H1 (cell line): ENCODE measurements around the gene NRDE2. TPM values are rescaled to one million over a fixed set of nuclear protein-coding genes. Genes with fewer than 3 reads are reported as not detected.
A peak's percentile ranks its signal among the peaks of the same experiment; 100 is the strongest.

Source experiments
- CTCF ChIA-PET: fragments of 300-600 bp; sonication (Branson Sonifier 250); formaldehyde crosslinking; loops from one replicate; lab custom pipeline; 2021; ENCODE audit not compliant: partially characterized antibody; lab: Charles Lee
- POLR2A ChIA-PET: fragments of 300-600 bp; sonication (Branson Sonifier 250); formaldehyde crosslinking; loops from one replicate; lab custom pipeline; 2021; ENCODE audit warnings: inconsistent platforms; ENCODE audit not compliant: partially characterized antibody; lab: Charles Lee
- DNase-seq, 2 experiments: peaks; one replicate each; pipeline versions ENCODE4 v3.0.0 to v3.0.0-alpha.2; 2010 to 2022; ENCODE audit warnings: low spot score in 2 of 2, low read depth in 1 of 2, mixed read lengths in 1 of 2
- FAIRE-seq: peaks from 2 replicates; lab custom pipeline; 2011; peaks lifted over from hg19 to GRCh38; lab: Jason Lieb, UNC
- H2AFZ ChIP-seq: 2 replicates; pipeline ENCODE4 v1.8.1; 2012; ENCODE audit warnings: low read length, inconsistent platforms
- H2AK5ac ChIP-seq: 2 replicates; pipeline ENCODE4 v1.6.1; 2013; ENCODE audit warnings: low read depth, low read length
- H2BK120ac ChIP-seq: replicated peaks from 2 replicates; pipeline ENCODE3; 2013; ENCODE audit warnings: low read depth, low read length, inconsistent platforms
- H2BK12ac ChIP-seq: 2 replicates; pipeline ENCODE4 v1.6.1; 2013; ENCODE audit warnings: low read depth, low read length
- H2BK15ac ChIP-seq: 2 replicates; pipeline ENCODE4 v1.6.1; 2013; ENCODE audit warnings: low read length
- H2BK20ac ChIP-seq: 2 replicates; pipeline ENCODE4 v1.6.1; 2013; ENCODE audit warnings: low read length
- H2BK5ac ChIP-seq: 2 replicates; pipeline ENCODE4 v1.6.1; 2013; ENCODE audit warnings: low read depth, low read length
- H3K14ac ChIP-seq: 2 replicates; pipeline ENCODE4 v1.6.1; 2013; ENCODE audit warnings: inconsistent platforms; ENCODE audit not compliant: insufficient read length
- H3K18ac ChIP-seq: 2 replicates; pipeline ENCODE4 v1.6.1; 2013; ENCODE audit warnings: low read length; ENCODE audit errors: extremely low read depth
- H3K23ac ChIP-seq: 2 replicates; pipeline ENCODE4 v1.6.1; 2013; ENCODE audit warnings: inconsistent platforms; ENCODE audit not compliant: insufficient read length
- H3K23me2 ChIP-seq: 2 replicates; pipeline ENCODE4 v1.6.1; 2013; ENCODE audit warnings: low read depth, low read length
- H3K27ac ChIP-seq: 2 replicates; pipeline ENCODE4 v1.6.1; 2011; ENCODE audit warnings: low read depth, low read length, inconsistent platforms
- H3K27me3 ChIP-seq, 4 experiments: replicated peaks in 1 of 4; 1 replicate in 1 of 4; 2 replicates in 3 of 4; pipeline versions ENCODE4 v1.6.1 to v1.8.1; 2011 to 2013; ENCODE audit warnings: low read length in 3 of 4, mild to moderate bottlenecking in 3 of 4, inconsistent platforms in 2 of 4, mixed read lengths in 2 of 4, moderate library complexity in 1 of 4; ENCODE audit not compliant: control insufficient read depth in 3 of 4, insufficient read depth in 3 of 4; ENCODE audit errors: extremely low read depth in 1 of 4
- H3K36me3 ChIP-seq, 4 experiments: 2 replicates each; pipeline versions ENCODE4 v1.6.1 to v1.8.1; 2011 to 2013; ENCODE audit warnings: mild to moderate bottlenecking in 4 of 4, low read length in 3 of 4, moderate library complexity in 2 of 4, control low read depth in 1 of 4, inconsistent platforms in 1 of 4; ENCODE audit not compliant: insufficient read depth in 4 of 4, control insufficient read depth in 2 of 4
- H3K4ac ChIP-seq: replicated peaks from 2 replicates; pipeline ENCODE3; 2013; ENCODE audit warnings: low read length, low read depth, mixed read lengths, inconsistent platforms; ENCODE audit not compliant: insufficient read length
- H3K4me1 ChIP-seq, 4 experiments: replicated peaks in 1 of 4; 1 replicate in 1 of 4; 2 replicates in 3 of 4; pipeline versions ENCODE4 v1.6.1 to v1.8.1; 2011 to 2013; ENCODE audit warnings: low read length in 3 of 4, inconsistent platforms in 2 of 4, mixed read lengths in 1 of 4; ENCODE audit not compliant: insufficient read depth in 4 of 4, control insufficient read depth in 3 of 4
- H3K4me2 ChIP-seq, 2 experiments: 2 replicates each; pipeline versions ENCODE4 v1.6.1 to v1.8.1; 2011 to 2013; ENCODE audit warnings: low read depth in 2 of 2, low read length in 2 of 2, control low read depth in 1 of 2, inconsistent platforms in 1 of 2, mild to moderate bottlenecking in 1 of 2; ENCODE audit not compliant: insufficient read depth in 1 of 2
- H3K4me3 ChIP-seq, 4 experiments: fragments of 200-600, 300-600 bp in 1 of 4; sonication (generic), shearing (Covaris generic), sonication (Bioruptor Twin) in 1 of 4; 2 replicates each; pipeline versions ENCODE4 v1.5.1 to v1.8.1; 2011 to 2016; ENCODE audit warnings: low read length in 4 of 4, low read depth in 3 of 4, control low read depth in 2 of 4, inconsistent platforms in 2 of 4, mild to moderate bottlenecking in 2 of 4, mixed read lengths in 1 of 4, moderate library complexity in 1 of 4; ENCODE audit not compliant: insufficient read depth in 2 of 4; ENCODE audit errors: extremely low read depth in 1 of 4
- H3K56ac ChIP-seq: replicated peaks from 2 replicates; pipeline ENCODE3; 2013; ENCODE audit warnings: low read depth, mild to moderate bottlenecking, mixed read lengths, low read length, inconsistent platforms; ENCODE audit not compliant: insufficient read length
- H3K79me1 ChIP-seq: 2 replicates; pipeline ENCODE4 v1.6.1; 2013; ENCODE audit warnings: low read depth, low read length, control low read depth
- H3K79me2 ChIP-seq, 2 experiments: 2 replicates each; pipeline versions ENCODE4 v1.6.1 to v1.8.1; 2012 to 2013; ENCODE audit warnings: low read length in 2 of 2, mild to moderate bottlenecking in 2 of 2, inconsistent platforms in 1 of 2; ENCODE audit not compliant: insufficient read depth in 2 of 2, control insufficient read depth in 1 of 2
- H3K9ac ChIP-seq, 4 experiments: replicated peaks in 1 of 4; 1 replicate in 1 of 4; 2 replicates in 3 of 4; pipeline versions ENCODE4 v1.6.1 to v1.8.1; 2011 to 2013; ENCODE audit warnings: low read depth in 3 of 4, low read length in 3 of 4, control low read depth in 2 of 4, mild to moderate bottlenecking in 2 of 4, moderate library complexity in 2 of 4, inconsistent platforms in 1 of 4; ENCODE audit errors: extremely low read depth in 1 of 4
- H3K9me3 ChIP-seq, 2 experiments: 2 replicates each; pipeline versions ENCODE4 v1.6.1 to v1.8.1; 2012 to 2013; ENCODE audit warnings: mild to moderate bottlenecking in 2 of 2, moderate library complexity in 2 of 2, control low read depth in 1 of 2, inconsistent platforms in 1 of 2, low read depth in 1 of 2, low read length in 1 of 2, mixed read lengths in 1 of 2; ENCODE audit not compliant: insufficient read depth in 2 of 2
- H4K20me1 ChIP-seq, 2 experiments: replicated peaks in 1 of 2; 2 replicates each; pipeline versions ENCODE3 to v1.8.1; 2011 to 2013; ENCODE audit warnings: inconsistent platforms in 2 of 2, low read length in 2 of 2, mild to moderate bottlenecking in 1 of 2; ENCODE audit not compliant: insufficient read depth in 2 of 2, control insufficient read depth in 1 of 2
- H4K5ac ChIP-seq: 2 replicates; pipeline ENCODE4 v1.6.1; 2013; ENCODE audit warnings: low read length, low read depth, mixed read lengths, inconsistent platforms; ENCODE audit not compliant: insufficient read length
- H4K8ac ChIP-seq: 2 replicates; pipeline ENCODE4 v1.8.0; 2013; ENCODE audit warnings: mild to moderate bottlenecking, moderate library complexity, low read length, inconsistent platforms; ENCODE audit not compliant: insufficient read depth; ENCODE audit errors: extremely low read depth
- H4K91ac ChIP-seq: replicated peaks from 2 replicates; pipeline ENCODE3; 2013; ENCODE audit warnings: low read length, mixed read lengths, inconsistent platforms; ENCODE audit not compliant: insufficient read length
- EZH2 ChIP-seq: fragments of 200-600 bp; sonication (generic); IDR thresholded peaks from 2 replicates; pipeline ENCODE4 v1.7.1; 2012; ENCODE audit warnings: low read depth, mild to moderate bottlenecking, moderate library complexity, low read length, inconsistent platforms; ENCODE audit not compliant: severe bottlenecking
- GABPA ChIP-seq: IDR thresholded peaks from 2 replicates; pipeline ENCODE4 v1.6.1; 2011; ENCODE audit warnings: mild to moderate bottlenecking, low read length, moderate library complexity, borderline replicate concordance; ENCODE audit not compliant: insufficient read depth
- KDM4A ChIP-seq: IDR thresholded peaks from one replicate; pipeline ENCODE4 v1.7.1; 2012; ENCODE audit warnings: low read depth, mild to moderate bottlenecking, moderate library complexity, low read length, inconsistent platforms; ENCODE audit not compliant: severe bottlenecking
- SIN3A ChIP-seq, 2 experiments: IDR thresholded peaks in 1 of 2; conservative IDR thresholded peaks in 1 of 2; 2 replicates each; pipeline ENCODE4 v1.6.1; 2011 to 2012; ENCODE audit warnings: low read length in 2 of 2, improper control_type of control experiment in 1 of 2, low read depth in 1 of 2, mild to moderate bottlenecking in 1 of 2
- SP4 ChIP-seq: IDR thresholded peaks from 2 replicates; pipeline ENCODE4 v1.6.1; 2012; ENCODE audit warnings: low read length, inconsistent platforms
- TAF1 ChIP-seq: IDR thresholded peaks from 2 replicates; pipeline ENCODE4 v1.6.1; 2011; ENCODE audit warnings: mild to moderate bottlenecking, low read depth, low read length
- TEAD4 ChIP-seq: IDR thresholded peaks from 2 replicates; pipeline ENCODE4 v1.6.1; 2012; ENCODE audit warnings: low read depth, low read length, inconsistent platforms, mixed read lengths
- ZNF274 ChIP-seq: IDR thresholded peaks from 2 replicates; pipeline ENCODE4 v1.7.0; 2012; ENCODE audit warnings: low read length, borderline replicate concordance; ENCODE audit errors: extremely low read depth
- WGBS, 2 experiments: shearing (Covaris generic) in 1 of 2; methylation state at CpG; one replicate each; pipeline versions ENCODE4 v1.1.6 to v1.1.7; 2013 to 2015; ENCODE audit warnings: low lambda C conversion rate in 2 of 2, mixed read lengths in 2 of 2, inconsistent platforms in 1 of 2, low coverage in 1 of 2, missing lambda C conversion rate in 1 of 2; ENCODE audit not compliant: insufficient replicate concordance in 2 of 2, insufficient coverage in 1 of 2, insufficient read length in 1 of 2; ENCODE audit errors: extremely low coverage in 1 of 2, missing lambda C conversion rate in 1 of 2; 5-methylcytosine and 5-hydroxymethylcytosine counted together
- polyA plus RNA-seq, 7 experiments: library from polyadenylated mRNA; depleted of rRNA in 3 of 7; stranded (reverse) in 5 of 7; unstranded in 2 of 7; fragments of >200 nt in 5 of 7; fragments of 200-250 nt in 2 of 7; gene quantifications; 1 replicate in 5 of 7; 2 replicates in 1 of 7; 4 replicates in 1 of 7; pipeline versions ENCODE4 v1.2.1 to v1.2.3, GENCODE V29; 2011 to 2013; ENCODE audit warnings: missing spikeins in 2 of 7, mixed read lengths in 2 of 7
- total RNA-seq: library from RNA; stranded (reverse); fragmentation: NEBNext Ultra II Directional; extraction: Animal tissue kit (Norgen Biotek cat#: 25700); gene quantifications from 2 replicates; pipeline ENCODE4 v1.2.1, GENCODE V29; 2021
- TF ChIP-seq, protein P1 (sequence below): IDR thresholded peaks from 2 replicates; pipeline ENCODE4 v1.6.1; 2011; ENCODE audit warnings: low read length, improper control_type of control experiment
- TF ChIP-seq, protein P2 (sequence below): IDR thresholded peaks from 2 replicates; pipeline ENCODE4 v1.6.1; 2012; ENCODE audit warnings: inconsistent platforms

The NRDE2 gene
- total and polyA plus RNA-seq, 2 of the 8 experiments (the other 6 are each of a cell fraction or from before 2014, with no cell fraction given), result 4.9 to 12.1 TPM

DNA sequence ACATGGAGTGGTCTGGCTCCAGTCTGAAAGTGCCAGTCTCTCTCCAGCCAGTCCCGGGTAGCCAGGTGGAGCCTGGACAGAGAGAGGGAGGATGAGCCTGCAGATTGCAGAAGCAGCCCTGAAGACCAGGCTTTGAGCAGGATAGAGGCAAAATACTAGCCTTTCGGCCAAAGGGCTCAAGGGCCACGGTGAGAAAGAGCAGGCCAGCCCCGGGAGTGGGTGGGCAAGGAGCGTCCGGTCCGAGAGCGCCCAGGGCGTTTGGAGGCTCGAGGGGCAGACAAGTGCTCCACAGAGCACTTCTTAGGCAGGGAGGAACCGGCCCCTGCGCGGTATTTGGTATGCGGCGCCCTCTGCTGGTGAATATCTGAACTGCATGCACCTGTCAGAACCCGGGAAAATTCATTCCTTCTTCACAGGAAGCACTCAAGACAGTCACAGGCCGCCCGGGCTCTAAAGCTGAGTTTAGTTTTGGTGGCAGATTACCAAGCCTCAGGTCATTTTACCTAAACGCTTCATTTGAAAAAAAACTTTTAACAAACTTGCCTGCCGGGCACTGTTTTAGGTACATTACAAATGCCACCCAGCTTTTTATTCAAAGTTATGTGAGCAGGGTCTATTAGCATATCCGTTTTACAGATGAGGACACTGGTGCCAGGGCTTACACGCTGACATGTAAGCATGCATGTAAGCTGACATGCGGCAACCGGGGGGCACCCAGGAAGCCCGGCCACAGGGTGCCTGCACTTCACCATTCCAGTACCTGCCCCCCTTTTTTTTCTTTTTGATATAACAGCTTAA is 96.4 kb downstream of the NRDE2 start:
- H3K23me2 ChIP-seq, result no peaks in the 10 kb centered on the region
- H3K4me2 ChIP-seq, result peak overlapping the region in 1 of 2 experiments; percentile 25; a peak in 2 of 4 replicates
- H3K9ac ChIP-seq, result no peak overlapping the region
- no peak overlapping the region for H2BK12ac ChIP-seq
- H3K79me1 ChIP-seq, result no peaks in the 10 kb centered on the region
- H4K5ac ChIP-seq, result no peak overlapping the region
- H2BK15ac ChIP-seq, result peak overlapping the region; percentile 81; the same call in 1 of the 2 replicates
- no peak overlapping the region for H2AK5ac ChIP-seq
- H3K4me1 ChIP-seq, result no peaks in the 10 kb centered on the region; a peak in 1 of 7 replicates
- H3K79me2 ChIP-seq, result no peaks in the 10 kb centered on the region
- H2BK20ac ChIP-seq, result no peak overlapping the region
- peaks cover 4 to 11% (median 7%) of the 10 kb centered on the region in 4 experiments for H3K27me3 ChIP-seq
- no peak overlapping the region; a peak in 2 of 8 replicates for H3K4me3 ChIP-seq
- H4K8ac ChIP-seq, result no peak overlapping the region
- H3K27ac ChIP-seq, result no peak overlapping the region
- DNase-seq (peak; percentile 77 to 95), FAIRE-seq (no peak)
- no peak overlapping the region for H3K4ac ChIP-seq
- no peaks in the 10 kb centered on the region for H4K20me1 ChIP-seq
- H2BK5ac ChIP-seq, result no peak overlapping the region
- peaks cover 25 to 31% of the 10 kb centered on the region in 2 experiments for H3K9me3 ChIP-seq
- ChIA-PET CTCF (interaction anchor here (0.6 to 5.9 kb wide), 39 partner anchors 12 to 484 kb away, joined by 3 to 52 read pairs (median 3); no protein-coding TSS in a partner anchor), POLR2A (no interaction called here)
- no peak overlapping the region for H2BK120ac ChIP-seq
- no peaks in the 10 kb centered on the region for H3K36me3 ChIP-seq
- H3K18ac ChIP-seq, result 0 out of 2 replicates have a peak overlapping the region, but pooled peaks have one; percentile 13
- 0 out of 2 replicates have a peak overlapping the region, but pooled peaks have one; percentile 11 for H2AFZ ChIP-seq
- no peak overlapping the region for H4K91ac ChIP-seq
- H3K23ac ChIP-seq, result no peak overlapping the region
- no peak overlapping the region for H3K56ac ChIP-seq
- no peak overlapping the region for H3K14ac ChIP-seq
- WGBS, 2 experiments, result 34% methylated on average over 25 of the region's 25 CpGs; no CpG with 5 or more reads in 1 of the 2 experiments
- TF ChIP-seq GABPA (no peak), ZNF274 (no peak), KDM4A (no peak), SP4 (no peak), SIN3A (conservative IDR thresholded peaks at IDR 0.05 in 1 of 2, IDR thresholded peaks at IDR 0.05 in 1 of 2; ENCODE audit: low read depth in 1 of 2, low read length in 2 of 2) (no peak), TAF1 (no peak), TEAD4 (peak; percentile 52; the same call in 1 of the 2 replicates), EZH2 (no peak)
- TF ChIP-seq, protein P1, sequence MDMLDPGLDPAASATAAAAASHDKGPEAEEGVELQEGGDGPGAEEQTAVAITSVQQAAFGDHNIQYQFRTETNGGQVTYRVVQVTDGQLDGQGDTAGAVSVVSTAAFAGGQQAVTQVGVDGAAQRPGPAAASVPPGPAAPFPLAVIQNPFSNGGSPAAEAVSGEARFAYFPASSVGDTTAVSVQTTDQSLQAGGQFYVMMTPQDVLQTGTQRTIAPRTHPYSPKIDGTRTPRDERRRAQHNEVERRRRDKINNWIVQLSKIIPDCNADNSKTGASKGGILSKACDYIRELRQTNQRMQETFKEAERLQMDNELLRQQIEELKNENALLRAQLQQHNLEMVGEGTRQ, result peak; percentile 47; the same call in 1 of the 2 replicates
- TF ChIP-seq, protein P2, sequence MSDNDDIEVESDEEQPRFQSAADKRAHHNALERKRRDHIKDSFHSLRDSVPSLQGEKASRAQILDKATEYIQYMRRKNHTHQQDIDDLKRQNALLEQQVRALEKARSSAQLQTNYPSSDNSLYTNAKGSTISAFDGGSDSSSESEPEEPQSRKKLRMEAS, result peak; percentile 98
